Mucosa of descending colon (tissue), 3 donors: ENCODE results near the gene IGSF3. TPM values are rescaled to one million over a fixed set of nuclear protein-coding genes. Genes with fewer than 3 reads are reported as not detected.

ENCODE experiments used
- ATAC-seq: fragments of 200-7000 bp; cut with Tn5 transposase; one replicate; pipeline ENCODE4 v1.9.1; 2020; ENCODE audit warnings: mild to moderate bottlenecking, moderate library complexity
- DNase-seq, 3 donors: peaks; one replicate each; pipeline ENCODE4 v3.0.0-alpha.2; 2020
- H3K36me3 ChIP-seq: fragments of 200-600 bp; one replicate; pipeline ENCODE4 v1.8.0; 2021; ENCODE audit warnings: low read depth, mild to moderate bottlenecking
- H3K4me1 ChIP-seq: fragments of 200-600 bp; one replicate; pipeline ENCODE4 v1.8.0; 2021; ENCODE audit warnings: low read depth, mild to moderate bottlenecking
- H3K4me3 ChIP-seq: fragments of 200-600 bp; one replicate; pipeline ENCODE4 v1.8.0; 2021; ENCODE audit warnings: mild to moderate bottlenecking
- H3K9me3 ChIP-seq: fragments of 200-600 bp; one replicate; pipeline ENCODE4 v1.8.0; 2021; ENCODE audit warnings: mild to moderate bottlenecking
- intact Hi-C, 2 donors: fragments of 100-400 bp; cut with DNase I in 1 of 2; cut with micrococcal nuclease in 1 of 2; formaldehyde crosslinking; loops; one replicate each; pipeline versions ENCODE4 v1.11.0 to v1.11.1; 2022; cut with DNase I, micrococcal nuclease
- total RNA-seq, 3 donors: library from RNA; stranded (reverse); fragmentation: NEBNext Ultra II Directional in 2 of 3; extraction: Animal tissue kit (Norgen Biotek cat#: 25700) in 2 of 3; gene quantifications; one replicate each; pipeline versions ENCODE4 v1.2.1 to v1.2.4, GENCODE V29; 2021 to 2023
- TF ChIP-seq, protein P1 (sequence below): fragments of 200-600 bp; IDR thresholded peaks from one replicate; pipeline ENCODE4 v1.8.0; 2022; ENCODE audit warnings: antibody characterized with exemption, mild to moderate bottlenecking
- donor health status: DM: no; HTN: no; CAD: no; lungs with moderate emphysema.
- donor health status: DM: no; HTN: no; CAD: no.
- donor health status: DM: no; HTN: yes; CAD: no.

IGSF3 gene
- total RNA-seq, 3 donors from 2014 or later = 20.9 to 35.4 (median 27.4) TPM

DNA sequence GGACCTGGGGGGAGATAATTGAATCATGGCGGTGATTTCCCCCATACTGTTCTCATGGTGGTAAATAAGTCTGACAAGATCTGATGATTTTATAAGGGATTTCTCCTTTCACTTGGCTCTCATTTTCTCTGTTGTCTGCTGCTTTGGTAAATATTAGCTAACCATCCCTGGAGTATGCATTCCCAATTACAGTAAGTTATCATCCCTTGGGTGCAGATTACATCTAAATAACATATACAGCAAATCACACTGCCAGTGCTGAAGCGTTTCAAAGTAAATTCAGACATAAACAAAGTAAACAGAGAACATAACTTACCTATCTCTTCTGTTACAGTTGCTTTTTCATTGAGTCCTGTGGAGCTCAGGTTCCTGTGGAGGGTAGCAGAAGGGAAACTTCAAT is 38.6 kb upstream of the IGSF3 start:
- DNase-seq (no peak), ATAC-seq (no peak)
- H3K4me1 ChIP-seq = no peaks in the 10 kb centered on the region
- H3K4me3 ChIP-seq = no peak overlapping the region
- no peaks in the 10 kb centered on the region for H3K36me3 ChIP-seq
- TF ChIP-seq, protein P1, sequence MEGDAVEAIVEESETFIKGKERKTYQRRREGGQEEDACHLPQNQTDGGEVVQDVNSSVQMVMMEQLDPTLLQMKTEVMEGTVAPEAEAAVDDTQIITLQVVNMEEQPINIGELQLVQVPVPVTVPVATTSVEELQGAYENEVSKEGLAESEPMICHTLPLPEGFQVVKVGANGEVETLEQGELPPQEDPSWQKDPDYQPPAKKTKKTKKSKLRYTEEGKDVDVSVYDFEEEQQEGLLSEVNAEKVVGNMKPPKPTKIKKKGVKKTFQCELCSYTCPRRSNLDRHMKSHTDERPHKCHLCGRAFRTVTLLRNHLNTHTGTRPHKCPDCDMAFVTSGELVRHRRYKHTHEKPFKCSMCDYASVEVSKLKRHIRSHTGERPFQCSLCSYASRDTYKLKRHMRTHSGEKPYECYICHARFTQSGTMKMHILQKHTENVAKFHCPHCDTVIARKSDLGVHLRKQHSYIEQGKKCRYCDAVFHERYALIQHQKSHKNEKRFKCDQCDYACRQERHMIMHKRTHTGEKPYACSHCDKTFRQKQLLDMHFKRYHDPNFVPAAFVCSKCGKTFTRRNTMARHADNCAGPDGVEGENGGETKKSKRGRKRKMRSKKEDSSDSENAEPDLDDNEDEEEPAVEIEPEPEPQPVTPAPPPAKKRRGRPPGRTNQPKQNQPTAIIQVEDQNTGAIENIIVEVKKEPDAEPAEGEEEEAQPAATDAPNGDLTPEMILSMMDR = no peak
- H3K9me3 ChIP-seq = no peaks in the 10 kb centered on the region
- intact Hi-C loops = no loop called here

DNA sequence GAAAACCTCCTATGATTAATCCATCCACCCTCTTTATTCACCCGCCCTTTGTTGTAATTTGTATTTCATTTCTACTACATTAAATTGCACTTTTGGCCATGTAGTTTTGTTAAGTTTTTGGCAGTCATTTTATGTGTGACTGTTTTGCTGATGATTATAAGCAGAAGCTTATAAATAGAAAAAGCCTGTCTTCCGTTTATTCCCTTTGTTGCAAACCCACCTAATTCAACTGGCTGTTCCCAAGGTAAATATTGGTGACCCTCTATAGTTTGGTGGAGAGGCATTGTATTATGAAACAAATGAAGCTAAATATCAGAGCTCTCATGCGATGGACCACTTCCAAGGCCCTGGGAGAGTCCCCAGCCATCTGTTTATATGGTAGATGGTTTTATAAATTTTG is 36.7 kb upstream of the IGSF3 start:
- intact Hi-C loops = no loop called here
- TF ChIP-seq, protein P1 = no peak
- H3K9me3 ChIP-seq = no peaks in the 10 kb centered on the region
- DNase-seq (no peak), ATAC-seq (no peak)
- H3K4me1 ChIP-seq = no peaks in the 10 kb centered on the region
- H3K4me3 ChIP-seq = no peak overlapping the region
- H3K36me3 ChIP-seq = no peaks in the 10 kb centered on the region

DNA sequence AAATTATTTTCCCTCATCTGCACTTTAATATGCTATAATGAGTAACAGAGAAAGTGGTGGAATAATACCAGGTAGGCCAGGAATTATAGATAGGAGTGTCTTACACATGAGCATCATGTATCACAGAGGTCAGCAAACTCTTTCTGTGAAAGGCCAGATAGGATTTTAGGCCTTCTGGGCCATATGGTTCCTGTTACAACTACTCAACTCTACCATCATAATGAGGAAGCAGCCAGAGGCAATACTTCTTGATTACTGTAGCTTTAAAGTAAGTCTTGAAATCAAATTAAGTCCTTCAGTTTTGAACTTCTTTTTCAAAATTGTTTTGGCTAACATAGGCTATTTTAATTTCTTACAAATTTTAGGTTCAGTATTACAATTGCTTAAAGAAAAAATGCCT is 32.1 kb upstream of the IGSF3 start:
- H3K4me1 ChIP-seq = no peaks in the 10 kb centered on the region
- DNase-seq (no peak), ATAC-seq (no peak)
- no peaks in the 10 kb centered on the region for H3K36me3 ChIP-seq
- H3K4me3 ChIP-seq = no peak overlapping the region
- no peaks in the 10 kb centered on the region for H3K9me3 ChIP-seq
- TF ChIP-seq, protein P1 = no peak
- intact Hi-C loops = no loop called here

DNA sequence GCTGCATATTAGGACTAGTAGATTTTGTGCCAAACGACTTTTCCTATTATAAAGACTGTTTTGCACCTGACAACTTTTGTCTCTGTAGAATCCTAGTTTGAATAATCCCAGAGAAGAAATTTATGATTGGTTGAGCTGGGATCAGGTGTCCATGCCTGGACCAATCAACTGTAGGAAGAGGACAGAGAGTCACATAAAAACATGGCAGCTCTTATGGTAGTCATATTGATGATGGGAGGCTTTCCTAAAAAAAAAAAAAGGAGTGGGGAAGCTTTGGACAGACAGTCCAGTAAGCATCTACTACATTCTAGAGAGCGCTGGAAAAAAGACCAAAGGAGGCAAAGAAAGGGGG is 30.7 kb upstream of the IGSF3 start:
- no peaks in the 10 kb centered on the region for H3K36me3 ChIP-seq
- TF ChIP-seq, protein P1 = no peak
- no peak overlapping the region for H3K4me3 ChIP-seq
- no peak for DNase-seq
- no peaks in the 10 kb centered on the region for H3K4me1 ChIP-seq
- intact Hi-C loops = no loop called here
- ATAC-seq = no peak
- H3K9me3 ChIP-seq = no peaks in the 10 kb centered on the region

DNA sequence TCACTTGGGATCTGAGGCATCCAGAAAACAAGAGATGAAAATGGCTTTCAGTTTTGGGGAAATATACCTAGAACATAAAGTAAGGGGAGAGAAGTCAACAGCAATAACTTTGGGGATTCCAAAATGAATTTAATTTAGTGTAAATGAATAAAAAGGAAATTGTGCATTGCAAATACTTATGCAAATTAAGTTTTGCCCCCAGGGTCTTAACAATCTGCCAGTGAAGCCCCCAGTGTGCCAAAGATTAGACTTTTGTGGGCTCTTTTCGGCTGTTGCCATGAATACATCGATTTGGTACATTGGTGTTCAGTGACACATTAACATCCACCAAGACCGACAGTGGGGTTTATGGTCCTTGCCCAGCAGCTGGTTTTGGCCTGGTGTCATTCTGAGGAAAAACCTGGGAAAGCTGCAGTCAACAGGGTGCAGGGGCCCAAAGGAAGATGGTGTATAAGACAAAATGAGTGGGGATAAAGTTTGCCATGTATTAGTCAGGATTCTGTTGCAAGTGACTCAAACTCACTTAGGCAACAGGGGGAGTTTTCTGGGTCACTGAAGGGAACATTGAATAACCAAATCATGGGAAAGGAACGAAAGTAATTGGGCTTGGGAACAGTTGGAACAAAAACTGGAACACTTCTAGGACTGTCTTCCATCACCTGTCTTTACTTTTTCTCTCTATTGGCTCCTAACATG is 30.2 kb upstream of the IGSF3 start:
- ATAC-seq (no peak), DNase-seq (no peak)
- Histone ChIP-seq H3K4me3 (no peak overlapping the region), H3K36me3 (no peaks in the 10 kb centered on the region), H3K9me3 (no peaks in the 10 kb centered on the region), H3K4me1 (no peaks in the 10 kb centered on the region)
- intact Hi-C loops = no loop called here
- TF ChIP-seq, protein P1 = no peak

DNA sequence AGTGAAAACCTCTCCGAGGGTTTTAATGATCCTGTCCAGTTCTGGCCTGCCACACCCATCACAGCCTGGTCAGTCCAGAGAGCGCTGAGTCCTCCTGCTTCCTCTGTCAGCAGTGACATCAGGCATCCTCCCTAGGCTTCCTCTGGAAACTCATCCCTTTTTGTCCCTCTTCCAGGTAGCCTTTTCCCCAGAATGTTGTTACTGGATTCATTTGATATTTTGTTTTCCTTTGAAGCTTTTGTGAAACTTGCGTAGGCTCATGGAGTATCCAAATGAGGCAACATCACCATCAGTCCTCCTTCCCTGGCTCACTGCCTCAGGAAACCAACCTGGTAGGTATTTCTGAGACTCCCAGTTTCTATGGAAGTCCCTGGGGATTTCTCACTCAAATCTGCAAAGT is 27.0 kb upstream of the IGSF3 start:
- ATAC-seq (peak; percentile 54), DNase-seq (no peak)

More for the DNA sequence above, 27.0 kb upstream of the IGSF3 start:
- no peaks in the 10 kb centered on the region for H3K36me3 ChIP-seq
- no peak overlapping the region for H3K4me3 ChIP-seq
- TF ChIP-seq, protein P1 = no peak
- no peaks in the 10 kb centered on the region for H3K4me1 ChIP-seq
- H3K9me3 ChIP-seq = no peaks in the 10 kb centered on the region
- intact Hi-C loops = no loop called here
